CD14-positive monocyte (primary cell): ENCODE measurements around the gene SDK1. TPM values are rescaled to one million over a fixed set of nuclear protein-coding genes. Genes with fewer than 3 reads are reported as not detected.

ENCODE experiments used
- DNase-seq, 3 donors: peaks; one replicate each; pipeline ENCODE4 v3.0.0-alpha.2; 2011 to 2022
- H2AFZ ChIP-seq: 2 replicates; pipeline ENCODE4 v1.6.0; 2012; ENCODE audit warnings: mild to moderate bottlenecking, low read depth, low read length, inconsistent platforms; ENCODE audit not compliant: insufficient read depth, poor library complexity, severe bottlenecking
- H3K27ac ChIP-seq, 2 donors: 1 replicate in 1 of 2; 2 replicates in 1 of 2; pipeline ENCODE4 v1.5.1; 2012 to 2013; ENCODE audit warnings: low read length in 2 of 2, control low read depth in 1 of 2, inconsistent platforms in 1 of 2, low read depth in 1 of 2, mild to moderate bottlenecking in 1 of 2
- H3K27me3 ChIP-seq, 2 donors: one replicate each; pipeline versions ENCODE4 v1.6.0 to v1.6.1; 2011 to 2013; ENCODE audit warnings: low read length in 2 of 2; ENCODE audit not compliant: control insufficient read depth in 2 of 2, insufficient read depth in 2 of 2
- H3K36me3 ChIP-seq, 2 donors: replicated peaks in 1 of 2; 1 replicate in 1 of 2; 2 replicates in 1 of 2; pipeline versions ENCODE4 v1.5.1 to v1.6.1; 2012 to 2013; ENCODE audit warnings: low read length in 2 of 2, control low read depth in 1 of 2, inconsistent platforms in 1 of 2, mild to moderate bottlenecking in 1 of 2; ENCODE audit not compliant: insufficient read depth in 2 of 2, control insufficient read depth in 1 of 2
- H3K4me1 ChIP-seq, 2 donors: 1 replicate in 1 of 2; 2 replicates in 1 of 2; pipeline versions ENCODE4 v1.5.1 to v1.6.1; 2012 to 2013; ENCODE audit warnings: low read length in 2 of 2, control low read depth in 1 of 2, inconsistent platforms in 1 of 2, mild to moderate bottlenecking in 1 of 2, moderate library complexity in 1 of 2; ENCODE audit not compliant: insufficient read depth in 2 of 2, control insufficient read depth in 1 of 2
- H3K4me2 ChIP-seq: replicated peaks from 2 replicates; pipeline ENCODE3; 2012; ENCODE audit warnings: low read length, moderate library complexity, mild to moderate bottlenecking; ENCODE audit not compliant: poor library complexity, severe bottlenecking; ENCODE audit errors: extremely low read depth
- H3K4me3 ChIP-seq, 3 experiments: fragments of 200-600 bp in 1 of 3; sonication (generic) in 1 of 3; replicated peaks in 1 of 3; 1 replicate in 2 of 3; 2 replicates in 1 of 3; pipeline ENCODE4 v1.5.1; 2011 to 2013; ENCODE audit warnings: low read length in 3 of 3, mild to moderate bottlenecking in 3 of 3, control low read depth in 2 of 3, low read depth in 2 of 3, inconsistent platforms in 1 of 3, moderate library complexity in 1 of 3
- H3K79me2 ChIP-seq: 2 replicates; pipeline ENCODE4 v1.6.0; 2012; ENCODE audit warnings: mild to moderate bottlenecking, control low read depth, inconsistent platforms, low read length, moderate library complexity; ENCODE audit not compliant: insufficient read depth
- H3K9ac ChIP-seq: 2 replicates; pipeline ENCODE4 v1.6.0; 2017; ENCODE audit warnings: low read length, mild to moderate bottlenecking; ENCODE audit not compliant: insufficient read depth, poor library complexity, severe bottlenecking
- H3K9me3 ChIP-seq, 2 donors: replicated peaks in 1 of 2; 1 replicate in 1 of 2; 2 replicates in 1 of 2; pipeline versions ENCODE4 v1.5.1 to v1.6.1; 2012 to 2013; ENCODE audit warnings: low read length in 2 of 2, control low read depth in 1 of 2; ENCODE audit not compliant: control insufficient read depth in 1 of 2, insufficient read depth in 1 of 2
- H4K20me1 ChIP-seq: 2 replicates; pipeline ENCODE4 v1.6.0; 2012; ENCODE audit warnings: mild to moderate bottlenecking, low read length, control low read depth, moderate library complexity; ENCODE audit not compliant: insufficient read depth
- H3K27ac Mint-ChIP-seq, 7 donors: one replicate each; pipeline ENCODE4 v1.8.0; 2020; ENCODE audit warnings: mild to moderate bottlenecking in 7 of 7, mixed read lengths in 7 of 7, moderate library complexity in 6 of 7, inconsistent platforms in 2 of 7
- H3K27me3 Mint-ChIP-seq, 3 donors: one replicate each; pipeline ENCODE4 v1.8.0; 2021 to 2022; ENCODE audit warnings: low read depth in 3 of 3, mild to moderate bottlenecking in 3 of 3, mixed read lengths in 3 of 3, moderate library complexity in 3 of 3, inconsistent platforms in 1 of 3
- H3K36me3 Mint-ChIP-seq, 2 donors: one replicate each; pipeline ENCODE4 v1.8.0; 2020; ENCODE audit warnings: mixed read lengths in 2 of 2, inconsistent platforms in 1 of 2, mild to moderate bottlenecking in 1 of 2
- H3K4me1 Mint-ChIP-seq: one replicate; pipeline ENCODE4 v1.8.0; 2020; ENCODE audit warnings: mild to moderate bottlenecking, mixed read lengths
- H3K4me3 Mint-ChIP-seq, 2 donors: one replicate each; pipeline ENCODE4 v1.8.0; 2020; ENCODE audit warnings: mild to moderate bottlenecking in 2 of 2, mixed read lengths in 2 of 2, moderate library complexity in 1 of 2
- H3K9me3 Mint-ChIP-seq, 7 donors: one replicate each; pipeline ENCODE4 v1.8.0; 2020 to 2022; ENCODE audit warnings: mixed read lengths in 7 of 7, mild to moderate bottlenecking in 6 of 7, moderate library complexity in 6 of 7, inconsistent platforms in 2 of 7
- CTCF ChIP-seq: fragments of 200-600 bp; IDR thresholded peaks from one replicate; pipeline ENCODE4 v1.8.0; 2022; ENCODE audit warnings: antibody characterized with exemption, mild to moderate bottlenecking
- WGBS: methylation state at CpG from one replicate; pipeline ENCODE4 v1.1.5; 2013; ENCODE audit warnings: missing lambda C conversion rate; ENCODE audit not compliant: insufficient coverage; 5-methylcytosine and 5-hydroxymethylcytosine counted together
- intact Hi-C, 2 donors: fragments of 100-400 bp; cut with micrococcal nuclease; formaldehyde crosslinking; loops; one replicate each; pipeline versions ENCODE4 v1.15.0 to v1.15.1; 2023
- polyA plus RNA-seq, 3 donors: library from polyadenylated mRNA; depleted of rRNA in 1 of 3; unstranded in 2 of 3; stranded (reverse) in 1 of 3; fragments of 300-500 nt in 2 of 3; fragments of >200 nt in 1 of 3; fragmentation: Illumina TruSeq in 2 of 3; gene quantifications; 1 replicate in 2 of 3; 2 replicates in 1 of 3; pipeline ENCODE4 v1.2.3, GENCODE V29; 2012 to 2021

Gene SDK1
- polyA plus RNA-seq, 3 donors = 0.01 TPM; not detected in 2

GRCh38 chr7:3977391-3977790 lies 676.3 kb downstream of the SDK1 start:
- no peaks in the 10 kb centered on the region for H3K4me1 ChIP-seq
- H3K4me3 Mint-ChIP-seq = no peak overlapping the region
- intact Hi-C loops = no loop called here
- no peak overlapping the region for H3K27ac ChIP-seq
- H3K36me3 ChIP-seq = no peaks in the 10 kb centered on the region
- H3K4me3 ChIP-seq = no peak overlapping the region
- H3K27ac Mint-ChIP-seq = no peak overlapping the region
- no peaks in the 10 kb centered on the region for H3K27me3 ChIP-seq
- H3K9ac ChIP-seq = no peak overlapping the region
- H3K36me3 Mint-ChIP-seq = no peaks in the 10 kb centered on the region
- peaks cover 0 to 2% (median 0%) of the 10 kb centered on the region in 3 donors for H3K27me3 Mint-ChIP-seq
- peaks cover 14 to 51% (median 25%) of the 10 kb centered on the region in 7 donors for H3K9me3 Mint-ChIP-seq
- TF ChIP-seq CTCF = no peak
- no peaks in the 10 kb centered on the region for H3K79me2 ChIP-seq
- H4K20me1 ChIP-seq = no peaks in the 10 kb centered on the region
- WGBS = 91% methylated on average over 9 of the region's 12 CpGs
- no peak for DNase-seq
- H3K4me1 Mint-ChIP-seq = no peaks in the 10 kb centered on the region
- peaks cover 17 to 42% of the 10 kb centered on the region in 2 donors for H3K9me3 ChIP-seq
- no peak overlapping the region for H3K4me2 ChIP-seq
- no peak overlapping the region for H2AFZ ChIP-seq

GRCh38 chr7:3978839-3979238 lies 677.8 kb downstream of the SDK1 start:
- no peak for TF ChIP-seq CTCF
- no peak for DNase-seq
- no peaks in the 10 kb centered on the region for H3K36me3 Mint-ChIP-seq

More at GRCh38 chr7:3978839-3979238, 677.8 kb downstream of the SDK1 start:
- Histone ChIP-seq H3K36me3 (no peaks in the 10 kb centered on the region), H3K4me2 (no peak overlapping the region), H3K9me3 (peaks cover 17 to 28% of the 10 kb centered on the region in 2 donors), H4K20me1 (no peaks in the 10 kb centered on the region), H3K4me3 (no peak overlapping the region), H3K4me1 (no peaks in the 10 kb centered on the region), H3K79me2 (no peaks in the 10 kb centered on the region), H2AFZ (no peak overlapping the region), H3K27me3 (no peaks in the 10 kb centered on the region), H3K27ac (no peak overlapping the region), H3K9ac (no peak overlapping the region)
- Mint-ChIP-seq H3K4me1 (no peaks in the 10 kb centered on the region), H3K27me3 (peaks cover 0 to 2% (median 0%) of the 10 kb centered on the region in 3 donors), H3K9me3 (peaks cover 9 to 50% (median 22%) of the 10 kb centered on the region in 7 donors), H3K4me3 (no peak overlapping the region), H3K27ac (no peak overlapping the region)
- intact Hi-C loops = no loop called here
- 84% methylated on average over 4 of the region's 8 CpGs for WGBS
